ENCODE measurements around the gene TMEM139. TPM values are rescaled to one million over a fixed set of nuclear protein-coding genes. Genes with fewer than 3 reads are reported as not detected.
A peak's percentile ranks its signal among the peaks of the same experiment; 100 is the strongest.

TMEM139 gene
- total RNA-seq, 2 donors from 2014 or later, result 1.6 to 2.3 TPM

- Histone ChIP-seq H3K4me3 (ENCODE audit: low read length) (peak overlapping the region; percentile 72), H3K27ac (ENCODE audit: low read depth, low read length) (no peak overlapping the region), H3K27me3 (ENCODE audit: control insufficient read depth, insufficient read depth, low read length, poor library complexity, severe bottlenecking) (peaks cover 11% of the 10 kb centered on the region), H3K36me3 (ENCODE audit: control insufficient read depth, insufficient read depth, low read length) (peaks cover 22% of the 10 kb centered on the region), H3K9ac (ENCODE audit: extremely low read depth, low read length, poor library complexity, severe bottlenecking) (no peak overlapping the region), H3K4me1 (ENCODE audit: control insufficient read depth, insufficient read depth, low read length) (peaks cover 4% of the 10 kb centered on the region), H3K9me3 (ENCODE audit: control insufficient read depth, low read length) (peaks cover 6% of the 10 kb centered on the region)
- no peak for TF ChIP-seq CTCF (conservative IDR thresholded peaks at IDR 0.05)
- Mint-ChIP-seq H3K9me3 (peaks cover 14% of the 10 kb centered on the region), H3K27ac (peak overlapping the region; percentile 5), H3K4me3 (peak overlapping the region; percentile 88), H3K4me1 (peaks cover 30% of the 10 kb centered on the region), H3K27me3 (ENCODE audit: insufficient read depth) (peaks cover 30% of the 10 kb centered on the region), H3K36me3 (ENCODE audit: low read depth) (peaks cover 25% of the 10 kb centered on the region)
- DNase-seq, result no peak
- 92% methylated on average over 14 to 17 of the region's 17 CpGs for WGBS, 2 experiments (ENCODE audit: insufficient coverage in 1 of 2, insufficient read length in 1 of 2)
Observed at GRCh38 chr7:143287339-143287934, 2.7 kb downstream of the TMEM139 start.

DNA sequence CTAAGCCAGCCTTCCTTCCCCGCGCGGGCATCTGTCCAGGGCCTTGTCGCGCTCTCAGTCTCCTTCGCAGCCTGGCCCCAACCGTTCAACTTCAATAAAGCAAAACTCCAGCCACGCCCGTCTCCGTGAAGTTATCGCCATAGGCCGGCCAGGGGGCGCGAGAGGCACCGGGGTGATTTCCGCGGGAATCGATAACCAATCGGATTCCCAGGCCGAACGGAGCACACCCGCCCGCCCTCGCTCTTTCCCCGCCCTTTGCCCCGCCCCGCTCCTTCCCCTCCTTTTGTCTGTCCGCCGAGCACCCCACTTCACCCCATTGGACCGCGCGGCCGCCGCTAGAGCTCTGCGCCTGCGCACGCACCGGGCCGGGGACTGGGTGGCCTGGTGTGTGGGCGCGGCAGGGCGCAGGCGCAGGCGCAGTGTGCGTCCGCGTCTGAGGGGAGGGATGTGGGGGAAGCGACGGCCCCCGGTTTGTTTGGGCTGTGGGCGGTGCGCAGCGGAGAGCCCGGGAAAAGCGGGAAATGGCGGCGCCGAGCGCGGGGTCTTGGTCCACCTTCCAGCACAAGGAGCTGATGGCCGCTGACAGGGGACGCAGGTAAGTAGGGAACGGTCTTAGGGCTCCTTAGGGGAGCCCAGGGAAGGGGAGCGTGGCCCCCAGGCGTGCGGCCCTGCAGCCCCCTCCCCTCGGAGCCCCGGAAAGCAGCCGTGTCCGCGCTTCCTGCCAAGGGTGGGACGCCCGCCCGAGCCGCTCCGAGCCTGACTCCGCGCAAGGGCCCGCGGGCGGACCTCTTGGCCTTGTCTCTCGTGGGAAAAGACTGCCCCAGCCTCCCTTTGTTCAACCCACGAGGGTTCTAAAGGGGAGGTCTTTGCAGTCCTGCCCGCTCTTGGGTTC lies 3.4 kb downstream of the TMEM139 start, which contains the start of gene CASP2:
Gene CASP2, plus strand, starts transcription at position 417 of the 892 bp plus-strand sequence. Its CDS starts 105 bp downstream, at position 522.
- H3K9me3 ChIP-seq (ENCODE audit: control insufficient read depth, low read length), result peaks cover 6% of the 10 kb centered on the region
- H3K4me3 ChIP-seq (ENCODE audit: low read length), result peak within 1 kb of the TSS; percentile 100
- peak; percentile 56 for TF ChIP-seq CTCF (conservative IDR thresholded peaks at IDR 0.05)
- H3K4me1 Mint-ChIP-seq, result peaks cover 30% of the 10 kb centered on the region
- H3K4me1 ChIP-seq (ENCODE audit: control insufficient read depth, insufficient read depth, low read length), result peaks cover 4% of the 10 kb centered on the region
- peaks cover 30% of the 10 kb centered on the region for H3K36me3 Mint-ChIP-seq (ENCODE audit: low read depth)
- H3K27me3 ChIP-seq (ENCODE audit: control insufficient read depth, insufficient read depth, low read length, poor library complexity, severe bottlenecking), result peaks cover 11% of the 10 kb centered on the region
- peak within 1 kb of the TSS; percentile 88 for H3K4me3 Mint-ChIP-seq
- H3K36me3 ChIP-seq (ENCODE audit: control insufficient read depth, insufficient read depth, low read length), result peaks cover 29% of the 10 kb centered on the region
- H3K27ac Mint-ChIP-seq, result peak within 1 kb of the TSS; percentile 95
- peak; percentile 99 for DNase-seq
- 3 to 16% methylated on average over 29 to 84 of the region's 84 CpGs for WGBS, 2 experiments (ENCODE audit: insufficient coverage in 1 of 2, insufficient read length in 1 of 2)
- peak within 1 kb of the TSS; percentile 90 for H3K27ac ChIP-seq (ENCODE audit: low read depth, low read length)
- H3K9me3 Mint-ChIP-seq, result peaks cover 14% of the 10 kb centered on the region
- peak within 1 kb of the TSS; percentile 91 for H3K9ac ChIP-seq (ENCODE audit: extremely low read depth, low read length, poor library complexity, severe bottlenecking)
- H3K27me3 Mint-ChIP-seq (ENCODE audit: insufficient read depth), result peaks cover 30% of the 10 kb centered on the region

DNA sequence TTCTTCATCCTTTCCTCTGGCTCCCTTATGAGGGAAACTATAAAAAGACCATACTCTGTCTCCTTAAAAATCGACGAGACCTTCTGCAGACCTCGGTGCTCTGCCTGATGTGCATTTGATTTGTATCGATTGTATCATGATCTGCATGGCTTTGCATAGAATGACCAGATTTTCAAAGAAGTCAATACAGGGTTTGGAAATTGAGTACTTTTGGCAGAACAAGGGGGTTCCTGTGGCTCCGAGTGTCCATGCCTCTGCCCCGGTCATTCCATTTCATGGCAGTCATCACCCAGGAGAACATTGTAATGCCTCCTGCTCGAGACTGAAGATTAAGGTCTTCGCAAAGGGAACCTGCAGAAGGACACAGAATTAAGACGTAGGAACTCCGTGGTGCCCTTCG lies 4.1 kb downstream of the TMEM139 start:
- no peak for TF ChIP-seq CTCF (conservative IDR thresholded peaks at IDR 0.05)
- Histone ChIP-seq H3K27ac (ENCODE audit: low read depth, low read length) (peak overlapping the region; percentile 90), H3K36me3 (ENCODE audit: control insufficient read depth, insufficient read depth, low read length) (peaks cover 36% of the 10 kb centered on the region), H3K9me3 (ENCODE audit: control insufficient read depth, low read length) (peaks cover 6% of the 10 kb centered on the region), H3K4me3 (ENCODE audit: low read length) (peak overlapping the region; percentile 100), H3K4me1 (ENCODE audit: control insufficient read depth, insufficient read depth, low read length) (peaks cover 4% of the 10 kb centered on the region), H3K9ac (ENCODE audit: extremely low read depth, low read length, poor library complexity, severe bottlenecking) (peak overlapping the region; percentile 91), H3K27me3 (ENCODE audit: control insufficient read depth, insufficient read depth, low read length, poor library complexity, severe bottlenecking) (peaks cover 11% of the 10 kb centered on the region)
- H3K4me1 Mint-ChIP-seq, result peaks cover 24% of the 10 kb centered on the region
- peaks cover 30% of the 10 kb centered on the region for H3K27me3 Mint-ChIP-seq (ENCODE audit: insufficient read depth)
- peaks cover 14% of the 10 kb centered on the region for H3K9me3 Mint-ChIP-seq
- peak overlapping the region; percentile 88 for H3K4me3 Mint-ChIP-seq
- DNase-seq, result no peak
- peaks cover 37% of the 10 kb centered on the region for H3K36me3 Mint-ChIP-seq (ENCODE audit: low read depth)
- 2 to 4% methylated on average over 6 to 11 of the region's 11 CpGs for WGBS, 2 experiments (ENCODE audit: insufficient coverage in 1 of 2, insufficient read length in 1 of 2)
- peak overlapping the region; percentile 95 for H3K27ac Mint-ChIP-seq

All from endodermal cell (in vitro differentiated cells).